Stimulated activated CD4-positive, alpha-beta T cell treated with anti-CD3 and anti-CD28 coated beads, TNF-alpha, amount 100 ng/mL, for 24 hours (primary cell): Measurements from ENCODE around the gene CA10.

Experiments used
- DNase-seq, 3 experiments: peaks; one replicate each; pipeline ENCODE4 v3.0.0-alpha.2; 2020; ENCODE audit warnings: low read depth in 3 of 3

CA10 gene

GRCh38 chr17:51725185-51725584, 433.3 kb downstream of the CA10 start:
- DNase-seq = no peak

- no peak for DNase-seq
These were observed 434.4 kb downstream of the CA10 start for GRCh38 chr17:51724043-51724580.

- DNase-seq = no peak
These were observed 435.5 kb downstream of the CA10 start for GRCh38 chr17:51722994-51723393.

- no peak for DNase-seq
These were observed 436.8 kb downstream of the CA10 start for GRCh38 chr17:51721730-51722129.

- DNase-seq = no peak
These were observed 438.1 kb downstream of the CA10 start for GRCh38 chr17:51720439-51720838.

GRCh38 chr17:51718983-51719382, 439.5 kb downstream of the CA10 start:
- DNase-seq = no peak

GRCh38 chr17:51711581-51711980, 446.9 kb downstream of the CA10 start:
- no peak for DNase-seq

- DNase-seq = no peak
These were observed 447.9 kb downstream of the CA10 start for GRCh38 chr17:51710634-51710979.

GRCh38 chr17:51709694-51710633, 448.6 kb downstream of the CA10 start:
- no peak for DNase-seq

- no peak for DNase-seq
These were observed 451.3 kb downstream of the CA10 start for GRCh38 chr17:51707216-51707615.

GRCh38 chr17:51706093-51706492, 452.4 kb downstream of the CA10 start:
- no peak for DNase-seq

- DNase-seq = no peak
These were observed 454.9 kb downstream of the CA10 start for GRCh38 chr17:51703361-51704341.

GRCh38 chr17:51702963-51703360, 455.6 kb downstream of the CA10 start:
- DNase-seq = no peak

- DNase-seq = no peak
These were observed 457.0 kb downstream of the CA10 start for GRCh38 chr17:51701501-51701900.

- DNase-seq = no peak
These were observed 458.3 kb downstream of the CA10 start for GRCh38 chr17:51700011-51700760.

- no peak for DNase-seq
These were observed 459.2 kb downstream of the CA10 start for GRCh38 chr17:51699303-51699702.

- no peak for DNase-seq
These were observed 465.6 kb downstream of the CA10 start for GRCh38 chr17:51692917-51693316.

- no peak for DNase-seq
These were observed 470.6 kb downstream of the CA10 start for GRCh38 chr17:51687887-51688286.

- no peak for DNase-seq
These were observed 473.1 kb downstream of the CA10 start for GRCh38 chr17:51685287-51685909.

- DNase-seq = no peak
These were observed 474.3 kb downstream of the CA10 start for GRCh38 chr17:51684214-51684613.

GRCh38 chr17:51683291-51683690, 475.2 kb downstream of the CA10 start:
- no peak for DNase-seq
